IPS-NIHi7 (cell line): ENCODE measurements around the gene GCAT.
A peak's percentile ranks its signal among the peaks of the same experiment; 100 is the strongest.

ENCODE experiments used
- DNase-seq: peaks from one replicate; pipeline ENCODE4 v3.0.0; 2012; ENCODE audit warnings: mixed read lengths; ENCODE audit errors: extremely low spot score

GCAT gene

DNA sequence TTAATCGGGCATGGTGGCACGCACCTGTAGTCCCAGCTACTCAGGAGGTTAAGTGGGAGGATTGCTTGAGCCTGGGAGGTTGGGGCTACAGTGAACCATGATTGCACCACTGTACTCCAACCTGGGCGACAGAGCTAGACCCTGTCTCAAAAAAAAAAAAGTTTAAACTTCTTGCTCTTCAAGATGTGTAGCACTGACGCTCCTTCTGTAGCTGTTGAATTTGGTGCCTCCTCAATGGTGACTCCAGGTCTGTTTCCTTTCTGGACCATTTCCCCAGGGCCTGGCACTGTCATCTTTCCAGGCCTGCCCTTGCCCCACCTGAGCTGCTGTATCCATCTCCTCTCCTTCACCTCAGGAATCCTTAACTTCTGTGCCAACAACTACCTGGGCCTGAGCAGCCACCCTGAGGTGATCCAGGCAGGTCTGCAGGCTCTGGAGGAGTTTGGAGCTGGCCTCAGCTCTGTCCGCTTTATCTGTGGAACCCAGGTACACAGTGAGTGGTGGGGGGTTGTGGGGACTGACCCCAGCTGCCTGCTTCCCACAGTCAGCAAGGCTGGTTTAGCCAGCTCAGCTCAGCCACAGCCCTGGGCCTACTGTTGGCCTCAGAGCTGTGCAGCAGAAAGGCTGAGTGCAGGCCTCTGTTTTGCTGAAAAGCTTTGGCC is 2.1 kb downstream of the GCAT start:
- DNase-seq = no peak

DNA sequence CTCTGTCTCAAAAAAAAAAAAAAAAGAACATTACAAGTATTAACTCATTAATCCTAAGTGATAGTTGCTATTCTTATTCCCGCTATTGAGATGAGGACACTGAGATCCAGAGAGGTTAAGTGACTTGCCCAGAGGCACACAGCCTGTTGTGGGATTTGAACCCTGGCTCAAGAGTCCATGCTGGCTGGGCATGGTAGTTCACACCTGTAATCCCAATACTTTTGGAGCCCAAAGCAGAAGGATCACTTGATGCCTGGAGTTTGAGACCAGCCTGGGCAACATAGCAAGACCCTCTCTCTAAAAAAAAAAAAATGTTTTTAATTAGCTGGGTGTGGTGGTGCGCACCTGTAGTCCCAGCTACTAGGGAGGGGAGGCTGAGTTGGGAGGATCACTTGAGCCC is 4.1 kb downstream of the GCAT start:
- DNase-seq = no peak

DNA sequence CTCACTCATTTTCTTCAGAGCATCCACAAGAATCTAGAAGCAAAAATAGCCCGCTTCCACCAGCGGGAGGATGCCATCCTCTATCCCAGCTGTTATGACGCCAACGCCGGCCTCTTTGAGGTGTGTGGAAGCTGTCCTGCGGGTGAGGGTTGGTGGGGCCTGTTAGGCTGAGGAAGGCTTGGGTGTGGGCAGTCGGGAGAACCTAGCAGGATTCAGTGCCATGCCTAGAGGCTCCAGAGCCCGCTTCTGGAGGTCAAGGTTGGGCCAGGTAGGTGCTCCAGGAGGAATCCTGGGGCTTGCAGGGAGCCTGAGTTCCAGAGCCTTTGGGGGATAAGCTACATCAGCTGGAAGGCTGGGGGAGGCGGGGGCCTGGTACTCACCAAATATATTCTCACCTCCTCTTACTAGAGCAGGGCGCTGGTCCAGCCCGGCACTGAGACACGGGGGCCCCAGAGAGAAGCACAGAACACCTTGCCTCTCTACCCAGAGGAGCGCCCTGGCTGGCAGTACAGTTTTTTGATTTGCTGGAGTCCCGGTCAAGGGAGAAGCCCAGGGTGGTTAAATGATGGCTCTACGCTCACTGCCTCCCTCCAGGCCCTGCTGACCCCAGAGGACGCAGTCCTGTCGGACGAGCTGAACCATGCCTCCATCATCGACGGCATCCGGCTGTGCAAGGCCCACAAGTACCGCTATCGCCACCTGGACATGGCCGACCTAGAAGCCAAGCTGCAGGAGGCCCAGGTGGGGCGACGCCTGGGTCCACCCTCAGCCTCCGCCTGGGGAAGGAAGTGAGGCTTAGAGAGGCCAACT is 5.3 kb downstream of the GCAT start:
- no peak for DNase-seq

DNA sequence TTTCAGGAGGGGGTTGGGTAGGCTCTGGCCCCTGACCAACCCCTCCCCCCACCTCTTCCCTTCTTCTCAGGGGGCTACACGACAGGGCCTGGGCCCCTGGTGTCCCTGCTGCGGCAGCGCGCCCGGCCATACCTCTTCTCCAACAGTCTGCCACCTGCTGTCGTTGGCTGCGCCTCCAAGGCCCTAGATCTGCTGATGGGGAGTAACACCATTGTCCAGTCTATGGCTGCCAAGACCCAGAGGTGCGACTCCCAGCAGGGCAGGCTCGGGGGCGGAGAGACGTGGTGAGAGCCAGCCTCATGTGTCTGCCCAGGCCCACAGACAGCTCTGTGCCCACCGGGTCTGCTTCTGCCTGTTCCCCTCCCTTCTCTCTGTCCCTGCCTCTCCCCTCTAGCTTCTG is 7.9 kb downstream of the GCAT start:
- no peak for DNase-seq

DNA sequence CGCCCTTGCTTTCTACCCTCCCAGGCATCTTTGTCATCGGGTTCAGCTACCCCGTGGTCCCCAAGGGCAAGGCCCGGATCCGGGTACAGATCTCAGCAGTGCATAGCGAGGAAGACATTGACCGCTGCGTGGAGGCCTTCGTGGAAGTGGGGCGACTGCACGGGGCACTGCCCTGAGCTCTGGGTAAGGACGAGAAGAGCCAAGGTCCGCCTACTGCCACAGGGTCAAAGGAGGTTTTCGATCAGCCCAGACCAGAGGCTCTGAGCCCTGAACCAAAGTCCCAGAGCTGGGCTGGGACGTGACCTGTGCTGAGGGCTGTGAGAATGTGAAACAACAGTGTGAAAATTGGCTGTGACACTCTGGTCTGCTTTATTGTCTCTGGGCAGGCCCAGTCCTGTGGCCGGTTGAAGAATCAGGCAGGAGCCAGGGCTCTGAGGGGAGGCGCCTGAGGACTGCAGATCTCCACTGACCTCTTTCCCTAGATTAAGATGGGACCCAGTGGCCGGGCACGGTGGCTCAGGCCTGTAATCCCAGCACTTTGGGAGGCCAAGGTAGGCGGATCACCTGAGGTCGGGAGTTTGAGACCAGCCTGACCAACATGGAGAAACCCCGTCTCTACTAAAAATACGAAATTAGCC is 8.9 kb downstream of the GCAT start:
- no peak for DNase-seq

DNA sequence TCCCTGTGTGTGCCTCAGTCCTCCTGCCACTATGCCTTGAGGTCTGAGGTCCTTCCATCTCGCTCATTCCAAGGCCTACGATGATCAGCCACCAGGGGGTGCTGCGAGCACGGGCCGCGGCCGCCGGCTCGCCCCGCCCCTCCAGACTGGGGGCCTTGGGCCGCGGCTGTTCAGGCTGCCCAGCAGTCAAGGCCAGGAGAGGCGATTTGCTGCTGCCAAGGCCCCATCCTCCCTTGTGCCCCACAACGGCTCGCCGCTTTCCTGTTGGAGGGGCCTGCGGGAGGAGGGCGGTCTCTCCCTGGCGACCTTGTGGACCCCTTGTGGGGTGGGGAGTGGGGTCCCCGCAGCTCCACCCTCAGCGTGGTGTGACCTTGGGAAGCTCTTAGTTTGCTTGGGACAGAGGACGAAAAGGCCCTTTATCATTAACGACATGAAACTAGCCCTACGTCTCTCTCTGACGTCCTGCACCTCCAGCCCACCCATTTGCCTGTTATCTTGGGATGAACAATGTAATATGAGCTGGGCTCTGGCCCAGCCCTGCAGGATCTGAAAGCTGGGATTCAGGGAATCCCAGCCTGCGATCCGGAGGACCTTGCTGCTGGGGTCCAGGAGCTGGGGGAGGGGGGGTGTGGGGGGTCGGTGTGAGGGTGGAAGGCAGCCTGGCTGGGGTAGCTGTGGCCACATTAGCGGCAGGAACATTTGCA is 10.1 kb downstream of the GCAT start:
- peak; percentile 92 for DNase-seq

DNA sequence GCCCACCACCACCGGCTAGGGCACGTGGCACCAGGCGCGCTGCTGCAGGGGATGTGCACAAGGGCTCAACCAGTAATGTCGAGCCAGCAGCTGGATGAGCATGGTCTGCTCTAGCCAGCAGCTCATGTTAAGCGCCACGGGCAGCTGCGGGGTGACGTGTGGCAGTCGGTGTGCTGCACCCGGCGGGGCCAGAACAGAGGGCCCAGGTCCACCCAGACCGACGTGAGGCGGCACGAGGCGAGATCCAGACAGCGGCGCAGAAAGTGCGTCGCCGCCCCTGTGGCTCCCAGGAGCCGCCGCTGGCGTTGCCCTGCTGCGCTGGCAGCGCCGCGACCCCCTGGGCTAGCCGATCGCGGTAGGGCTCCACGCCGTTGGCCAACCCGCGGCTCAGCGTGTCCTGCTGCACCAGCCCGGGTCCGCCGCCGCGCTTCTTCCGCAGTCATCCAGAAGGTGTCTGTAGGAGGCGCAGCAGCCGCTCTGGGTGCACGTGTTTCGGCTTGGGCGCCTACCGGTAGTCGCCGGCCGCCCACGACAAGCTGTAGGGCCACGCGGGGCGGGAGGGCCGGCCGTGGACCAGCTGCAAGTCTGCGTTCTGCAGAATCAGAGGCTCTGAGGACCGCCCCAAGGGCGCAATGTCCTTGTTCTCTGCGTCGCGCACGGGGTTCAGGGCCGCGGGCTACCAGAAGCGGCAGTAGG is 10.8 kb downstream of the GCAT start:
- peak; percentile 73 for DNase-seq

DNA sequence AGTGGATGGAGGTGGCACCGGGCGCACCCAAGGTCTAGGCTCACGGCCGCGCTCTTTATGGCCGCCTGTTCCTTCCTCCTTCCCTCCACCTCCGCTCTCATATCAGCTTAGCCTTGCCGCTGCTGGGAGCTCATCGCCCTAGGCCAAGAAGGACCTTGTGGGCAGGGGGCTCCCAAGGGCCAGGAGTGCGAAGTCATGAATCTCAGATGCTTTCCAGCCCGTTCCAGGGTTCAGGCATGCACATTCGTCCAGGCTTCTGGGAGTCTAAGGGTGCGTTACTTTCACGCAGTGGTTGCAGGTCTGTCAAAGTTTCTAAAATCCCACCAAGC is 11.3 kb downstream of the GCAT start:
- no peak for DNase-seq

DNA sequence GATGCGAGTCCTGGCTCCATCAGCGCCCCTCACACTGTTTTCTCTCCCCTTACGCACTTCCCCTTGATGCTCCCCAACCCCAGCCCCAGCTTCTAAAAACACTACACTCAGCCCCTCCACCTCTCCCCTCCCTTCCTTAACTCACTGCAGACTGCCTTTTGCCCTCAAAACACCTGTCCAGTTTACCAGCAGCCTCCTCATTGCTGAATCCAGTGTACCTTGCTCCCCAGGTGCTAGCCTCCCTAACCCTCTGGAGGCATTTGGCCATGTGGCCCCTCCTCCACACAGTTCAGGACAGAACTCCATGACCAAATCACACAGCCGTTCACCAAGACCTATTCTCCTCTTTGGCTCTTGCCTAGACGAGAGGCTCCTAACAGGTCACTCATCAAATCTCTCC is 12.6 kb downstream of the GCAT start:
- no peak for DNase-seq

DNA sequence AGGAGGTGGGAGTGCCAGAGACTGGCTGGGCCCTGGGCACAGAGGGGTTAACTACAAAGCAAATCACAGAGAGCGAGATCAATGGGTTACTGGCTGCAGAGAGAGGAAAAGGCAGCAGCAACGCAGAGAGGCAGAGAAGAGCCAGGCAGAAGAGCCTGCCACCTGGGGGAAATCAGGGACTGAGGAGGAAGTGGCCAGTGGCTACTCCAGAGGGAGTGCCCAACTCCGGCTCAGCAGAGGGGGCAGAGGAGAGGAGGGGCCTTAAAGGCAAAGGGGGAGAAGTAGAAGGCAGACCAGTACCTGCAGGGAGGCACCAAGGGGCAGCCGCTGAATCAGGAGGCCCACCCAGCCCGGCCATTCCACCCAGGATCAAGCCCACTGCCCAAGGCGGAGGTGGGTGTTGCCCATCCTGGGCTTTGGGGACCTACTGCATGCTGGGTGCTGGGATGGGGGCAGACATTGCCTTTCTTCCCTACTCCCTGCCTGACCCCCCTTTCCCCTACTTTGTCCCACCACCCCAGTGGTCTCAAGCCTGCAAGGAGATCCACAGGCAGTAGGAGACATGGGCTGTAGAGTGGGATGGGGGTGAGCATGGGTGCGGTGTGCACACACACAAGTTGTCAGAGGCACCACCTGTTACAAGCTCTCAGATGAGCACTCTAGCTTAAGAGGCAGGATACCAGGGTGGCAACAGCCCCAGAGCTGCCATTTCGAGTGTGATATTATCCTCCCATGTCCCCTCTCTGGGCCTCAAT is 14.5 kb downstream of the GCAT start:
- DNase-seq = peak; percentile 58

DNA sequence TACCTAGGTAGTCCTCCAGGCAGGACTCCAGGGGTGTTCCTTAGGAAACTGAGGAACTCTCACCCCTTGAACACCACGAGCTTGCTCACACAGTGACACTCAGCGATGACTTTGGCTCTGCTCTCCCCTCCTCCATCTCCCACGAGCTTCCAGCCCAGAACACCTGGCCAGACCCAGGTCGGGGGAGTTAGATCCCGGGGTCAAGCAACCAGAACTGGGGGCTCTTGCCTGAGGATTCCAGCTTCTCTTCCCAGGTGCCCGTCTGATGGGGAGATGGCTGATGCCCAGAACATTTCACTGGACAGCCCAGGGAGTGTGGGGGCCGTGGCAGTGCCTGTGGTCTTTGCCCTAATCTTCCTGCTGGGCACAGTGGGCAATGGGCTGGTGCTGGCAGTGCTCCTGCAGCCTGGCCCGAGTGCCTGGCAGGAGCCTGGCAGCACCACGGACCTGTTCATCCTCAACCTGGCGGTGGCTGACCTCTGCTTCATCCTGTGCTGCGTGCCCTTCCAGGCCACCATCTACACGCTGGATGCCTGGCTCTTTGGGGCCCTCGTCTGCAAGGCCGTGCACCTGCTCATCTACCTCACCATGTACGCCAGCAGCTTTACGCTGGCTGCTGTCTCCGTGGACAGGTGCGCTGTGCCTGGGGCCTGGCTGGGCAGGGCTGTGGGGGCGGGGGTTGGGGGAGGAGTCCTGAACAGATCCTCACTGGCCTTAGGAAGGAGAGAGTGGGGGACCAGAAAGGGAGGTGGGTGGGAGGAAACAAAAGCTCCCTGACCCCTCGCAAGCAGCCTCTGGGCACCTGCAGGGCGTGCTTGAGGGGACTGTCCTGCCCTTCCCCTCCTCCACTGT is 15.6 kb downstream of the GCAT start, which contains the start of gene GALR3:
Gene GALR3, plus strand, starts transcription at position 249 of the 852 bp plus-strand sequence. Its CDS starts 25 bp downstream, at position 274.
- no peak for DNase-seq

DNA sequence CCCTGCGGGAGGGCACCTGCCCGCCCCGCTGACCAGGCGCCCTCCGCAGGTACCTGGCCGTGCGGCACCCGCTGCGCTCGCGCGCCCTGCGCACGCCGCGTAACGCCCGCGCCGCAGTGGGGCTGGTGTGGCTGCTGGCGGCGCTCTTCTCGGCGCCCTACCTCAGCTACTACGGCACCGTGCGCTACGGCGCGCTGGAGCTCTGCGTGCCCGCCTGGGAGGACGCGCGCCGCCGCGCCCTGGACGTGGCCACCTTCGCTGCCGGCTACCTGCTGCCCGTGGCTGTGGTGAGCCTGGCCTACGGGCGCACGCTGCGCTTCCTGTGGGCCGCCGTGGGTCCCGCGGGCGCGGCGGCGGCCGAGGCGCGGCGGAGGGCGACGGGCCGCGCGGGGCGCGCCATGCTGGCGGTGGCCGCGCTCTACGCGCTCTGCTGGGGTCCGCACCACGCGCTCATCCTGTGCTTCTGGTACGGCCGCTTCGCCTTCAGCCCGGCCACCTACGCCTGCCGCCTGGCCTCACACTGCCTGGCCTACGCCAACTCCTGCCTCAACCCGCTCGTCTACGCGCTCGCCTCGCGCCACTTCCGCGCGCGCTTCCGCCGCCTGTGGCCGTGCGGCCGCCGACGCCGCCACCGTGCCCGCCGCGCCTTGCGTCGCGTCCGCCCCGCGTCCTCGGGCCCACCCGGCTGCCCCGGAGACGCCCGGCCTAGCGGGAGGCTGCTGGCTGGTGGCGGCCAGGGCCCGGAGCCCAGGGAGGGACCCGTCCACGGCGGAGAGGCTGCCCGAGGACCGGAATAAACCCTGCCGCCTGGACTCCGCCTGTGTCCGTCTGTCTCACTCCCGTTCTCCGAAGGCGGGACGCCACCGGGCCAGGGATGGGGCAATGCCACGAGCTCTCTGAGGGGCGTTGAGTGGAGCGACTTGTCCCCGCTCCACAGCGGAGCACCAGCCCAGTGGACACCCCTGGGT is 17.2 kb downstream of the GCAT start:
- DNase-seq = peak; percentile 79

DNA sequence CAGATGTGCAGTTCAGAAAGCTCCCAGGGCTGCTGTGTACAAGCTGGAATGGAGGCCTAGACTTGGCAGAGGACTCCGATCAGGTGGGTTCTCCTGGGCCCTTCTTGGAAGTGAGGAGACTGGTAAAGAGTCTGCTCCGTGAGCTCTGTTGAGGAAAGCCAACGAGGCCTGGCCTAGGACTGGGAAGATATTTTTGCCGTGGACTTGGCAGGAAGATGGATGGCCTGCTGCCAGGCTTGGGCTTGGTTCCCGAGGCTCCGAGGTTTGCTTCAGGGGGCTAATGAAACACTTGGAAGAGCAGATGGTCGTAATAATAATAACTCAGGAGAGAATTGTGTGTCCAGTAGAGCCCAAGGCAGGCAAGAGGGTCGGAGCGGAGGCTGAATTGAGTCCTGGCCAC is 19.3 kb downstream of the GCAT start:
- DNase-seq = no peak

DNA sequence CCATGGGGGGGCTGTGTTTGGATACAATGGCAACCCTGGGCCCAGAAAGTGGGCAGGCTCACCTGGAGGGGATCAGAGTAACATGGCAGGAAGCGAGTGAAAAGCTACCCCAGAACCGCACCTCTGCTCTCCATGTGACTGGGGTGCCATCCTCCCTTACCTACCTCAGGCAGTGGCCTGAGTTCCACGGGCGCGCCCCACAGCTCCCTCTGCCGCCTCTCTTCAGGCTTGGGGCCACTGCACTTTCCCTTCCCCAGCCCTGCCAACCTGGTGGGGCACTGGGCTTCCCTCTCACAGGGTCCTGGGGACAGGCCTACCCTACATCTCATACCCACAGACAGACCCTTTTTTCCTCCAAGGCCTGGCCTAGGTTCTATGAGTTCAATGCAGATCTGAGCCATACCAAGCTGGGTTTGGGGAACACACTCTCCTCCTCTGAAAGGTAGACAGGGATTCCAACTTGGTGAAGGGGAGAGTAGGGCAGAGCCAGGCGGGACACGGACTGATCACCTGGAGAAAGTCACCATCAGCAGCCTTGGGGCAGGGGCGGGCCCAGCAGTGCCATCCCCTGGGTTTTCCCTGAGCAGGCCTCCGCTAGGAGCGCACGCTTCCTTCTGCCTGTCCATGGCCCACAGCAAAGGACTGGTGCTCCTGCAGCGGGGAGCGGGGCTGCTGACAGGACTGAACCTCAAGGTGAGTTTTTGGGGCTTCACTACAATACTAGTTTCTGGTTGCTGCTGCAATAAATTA is 22.5 kb downstream of the GCAT start:
- DNase-seq = no peak

DNA sequence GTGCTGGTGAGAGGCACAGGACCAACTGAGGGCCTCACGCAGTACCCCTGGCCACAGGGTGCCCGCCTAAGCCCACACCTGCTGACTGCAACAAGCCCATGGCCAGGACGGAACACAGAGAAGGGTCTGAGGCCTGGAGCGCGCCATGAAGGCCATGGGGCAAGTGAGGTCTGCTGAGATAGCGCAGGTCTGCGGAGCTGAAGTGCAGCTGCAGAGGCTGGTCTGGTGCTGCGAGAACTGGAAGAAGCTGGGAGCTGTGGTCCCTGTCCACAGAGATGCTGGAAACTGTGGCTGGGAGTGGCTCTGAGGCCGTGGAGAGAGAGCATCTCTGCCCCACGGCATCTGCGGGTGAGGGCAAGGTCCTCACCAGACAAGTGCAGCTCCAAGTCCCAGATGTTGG is 23.7 kb downstream of the GCAT start:
- no peak for DNase-seq

DNA sequence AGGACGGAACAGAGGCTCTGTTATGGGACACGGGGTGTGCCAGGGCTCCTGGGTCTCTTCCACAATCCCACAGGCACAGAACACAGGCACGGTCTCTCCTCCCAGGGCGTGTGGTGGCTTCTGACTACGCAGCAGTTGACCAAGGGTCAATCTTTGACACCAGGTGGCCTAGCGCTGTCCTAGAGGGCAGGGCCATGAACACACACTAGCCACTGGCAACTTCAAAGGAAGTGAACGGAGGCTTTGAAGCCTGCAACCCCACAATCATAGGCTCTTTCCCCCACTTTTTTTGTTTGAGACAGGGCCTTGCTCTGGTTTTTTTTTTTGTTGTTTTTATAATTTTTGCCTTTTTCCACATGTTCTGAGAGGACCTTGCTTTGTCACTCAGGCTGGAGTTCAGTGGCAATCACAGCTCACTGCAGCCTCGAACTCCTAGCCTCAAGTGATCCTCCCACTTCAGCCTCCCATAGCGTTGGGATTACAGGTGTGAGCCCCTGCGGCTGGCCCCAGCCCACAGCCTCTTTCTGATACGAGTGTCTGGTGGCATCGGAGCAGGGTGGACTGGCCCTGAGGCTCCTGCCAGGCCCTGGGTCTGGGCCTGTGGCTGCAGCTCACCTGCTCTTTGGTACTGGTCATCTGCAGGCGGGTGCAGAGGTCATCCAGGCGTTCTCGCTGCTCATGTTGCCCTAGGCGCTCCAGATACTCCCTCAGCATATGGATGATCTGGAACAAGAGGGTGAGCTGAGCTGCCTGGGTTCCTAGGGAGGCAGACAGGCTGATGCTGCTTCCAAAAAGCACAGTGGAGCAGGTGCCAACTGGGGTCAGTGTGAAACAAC is 24.5 kb downstream of the GCAT start:
- DNase-seq = no peak
